ENCODE data around the gene CARS2.

CARS2 gene

DNA sequence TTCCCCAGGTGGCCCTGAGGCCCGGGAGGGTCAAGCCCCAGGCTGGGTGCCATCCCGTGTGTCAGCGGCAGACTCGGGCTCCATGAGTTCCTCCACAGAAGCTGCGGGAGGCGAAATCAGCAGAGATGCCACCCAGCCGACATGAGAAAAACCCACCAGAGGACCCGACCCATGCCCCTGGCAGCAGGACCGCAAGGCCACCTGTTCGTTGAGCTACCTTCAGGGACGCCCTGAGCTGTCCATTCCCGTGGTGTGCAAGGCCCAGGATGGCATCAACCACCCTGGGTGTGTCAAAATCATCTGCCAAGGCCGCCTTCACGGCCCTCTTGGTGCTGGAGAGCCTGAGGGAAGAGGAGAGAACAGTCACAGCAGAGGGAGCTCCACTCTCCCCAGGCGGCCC lies 60.2 kb downstream of the CARS2 start:
- H3K27me3 ChIP-seq (ENCODE audit: insufficient read depth, low read length, poor library complexity): no peaks in the 10 kb centered on the region
- no peak overlapping the region for H3K27ac ChIP-seq (ENCODE audit: low read length)
- peaks cover 25% of the 10 kb centered on the region for H4K20me1 ChIP-seq (ENCODE audit: insufficient read depth, low read length)
- no peak for DNase-seq
- no peak for ATAC-seq (ENCODE audit: insufficient read depth, low read depth)
- H3K9ac ChIP-seq (ENCODE audit: low read depth, low read length): no peak overlapping the region
- no peak overlapping the region for H2AFZ ChIP-seq (ENCODE audit: low read depth, low read length)
- no peak overlapping the region for H3K4me2 ChIP-seq (ENCODE audit: insufficient read depth, low read length)
- H3K4me3 ChIP-seq (ENCODE audit: low read depth in 1 of 2, low read length in 2 of 2): no peak overlapping the region
- peaks cover 81% of the 10 kb centered on the region for H3K36me3 ChIP-seq (ENCODE audit: insufficient read depth, low read length)
- no peaks in the 10 kb centered on the region for H3K79me2 ChIP-seq (ENCODE audit: insufficient read depth, low read length)
- H3K4me1 ChIP-seq (ENCODE audit: insufficient read depth, low read length): no peaks in the 10 kb centered on the region
- TF ChIP-seq, protein P1, sequence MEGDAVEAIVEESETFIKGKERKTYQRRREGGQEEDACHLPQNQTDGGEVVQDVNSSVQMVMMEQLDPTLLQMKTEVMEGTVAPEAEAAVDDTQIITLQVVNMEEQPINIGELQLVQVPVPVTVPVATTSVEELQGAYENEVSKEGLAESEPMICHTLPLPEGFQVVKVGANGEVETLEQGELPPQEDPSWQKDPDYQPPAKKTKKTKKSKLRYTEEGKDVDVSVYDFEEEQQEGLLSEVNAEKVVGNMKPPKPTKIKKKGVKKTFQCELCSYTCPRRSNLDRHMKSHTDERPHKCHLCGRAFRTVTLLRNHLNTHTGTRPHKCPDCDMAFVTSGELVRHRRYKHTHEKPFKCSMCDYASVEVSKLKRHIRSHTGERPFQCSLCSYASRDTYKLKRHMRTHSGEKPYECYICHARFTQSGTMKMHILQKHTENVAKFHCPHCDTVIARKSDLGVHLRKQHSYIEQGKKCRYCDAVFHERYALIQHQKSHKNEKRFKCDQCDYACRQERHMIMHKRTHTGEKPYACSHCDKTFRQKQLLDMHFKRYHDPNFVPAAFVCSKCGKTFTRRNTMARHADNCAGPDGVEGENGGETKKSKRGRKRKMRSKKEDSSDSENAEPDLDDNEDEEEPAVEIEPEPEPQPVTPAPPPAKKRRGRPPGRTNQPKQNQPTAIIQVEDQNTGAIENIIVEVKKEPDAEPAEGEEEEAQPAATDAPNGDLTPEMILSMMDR (IDR thresholded peaks at IDR 0.05; ENCODE audit: borderline replicate concordance, extremely low read depth, low read length, poor library complexity, severe bottlenecking): no peak
- no peak for TF ChIP-seq EZH2 (IDR thresholded peaks at IDR 0.05; ENCODE audit: borderline replicate concordance, low read depth, low read length, severe bottlenecking)
- H3K9me3 ChIP-seq (ENCODE audit: insufficient read depth, low read length, severe bottlenecking): no peaks in the 10 kb centered on the region

DNA sequence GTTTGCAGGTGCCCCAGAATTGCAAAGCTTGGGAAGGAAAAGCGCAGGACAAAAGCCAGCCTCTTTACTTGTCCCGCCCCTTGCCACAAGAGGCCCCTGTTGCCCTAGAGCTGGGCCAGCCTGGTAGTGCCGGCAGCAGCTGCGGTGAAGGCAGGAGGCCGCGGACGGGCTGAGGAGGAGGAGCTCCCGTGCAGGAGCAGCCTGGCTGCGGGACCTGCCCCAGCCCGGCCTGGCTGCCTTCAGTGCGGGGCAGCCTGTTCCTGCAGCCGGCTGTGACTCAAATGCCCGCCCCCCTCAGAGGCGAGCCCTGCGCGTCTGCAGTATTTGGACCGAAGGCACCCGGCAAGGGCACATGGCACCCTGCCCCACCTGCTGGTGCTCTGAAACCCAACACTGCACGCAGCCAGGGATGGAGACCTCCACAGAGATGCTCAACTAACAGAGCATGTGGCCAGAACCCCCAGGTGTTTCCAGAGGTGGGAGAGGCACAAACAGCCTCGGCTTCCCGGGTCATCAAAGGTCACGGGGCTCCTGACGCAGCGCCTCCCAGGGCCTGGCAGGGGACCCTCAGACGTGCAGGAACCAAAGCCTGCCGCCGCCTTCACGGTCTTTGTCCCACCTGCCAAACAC lies 60.9 kb downstream of the CARS2 start:
- Histone ChIP-seq H4K20me1 (ENCODE audit: insufficient read depth, low read length) (peaks cover 28% of the 10 kb centered on the region), H2AFZ (ENCODE audit: low read depth, low read length) (no peak overlapping the region), H3K27ac (ENCODE audit: low read length) (no peak overlapping the region), H3K79me2 (ENCODE audit: insufficient read depth, low read length) (no peaks in the 10 kb centered on the region), H3K27me3 (ENCODE audit: insufficient read depth, low read length, poor library complexity) (no peaks in the 10 kb centered on the region), H3K9me3 (ENCODE audit: insufficient read depth, low read length, severe bottlenecking) (no peaks in the 10 kb centered on the region), H3K4me2 (ENCODE audit: insufficient read depth, low read length) (no peak overlapping the region), H3K4me1 (ENCODE audit: insufficient read depth, low read length) (no peaks in the 10 kb centered on the region), H3K36me3 (ENCODE audit: insufficient read depth, low read length) (peaks cover 81% of the 10 kb centered on the region), H3K4me3 (ENCODE audit: low read depth in 1 of 2, low read length in 2 of 2) (no peak overlapping the region), H3K9ac (ENCODE audit: low read depth, low read length) (no peak overlapping the region)
- peak; percentile 49 for ATAC-seq (ENCODE audit: insufficient read depth, low read depth)
- no peak for TF ChIP-seq EZH2 (IDR thresholded peaks at IDR 0.05; ENCODE audit: borderline replicate concordance, low read depth, low read length, severe bottlenecking)
- TF ChIP-seq, protein P1 (IDR thresholded peaks at IDR 0.05; ENCODE audit: borderline replicate concordance, extremely low read depth, low read length, poor library complexity, severe bottlenecking): peak; percentile 22
- DNase-seq: peak; percentile 39

DNA sequence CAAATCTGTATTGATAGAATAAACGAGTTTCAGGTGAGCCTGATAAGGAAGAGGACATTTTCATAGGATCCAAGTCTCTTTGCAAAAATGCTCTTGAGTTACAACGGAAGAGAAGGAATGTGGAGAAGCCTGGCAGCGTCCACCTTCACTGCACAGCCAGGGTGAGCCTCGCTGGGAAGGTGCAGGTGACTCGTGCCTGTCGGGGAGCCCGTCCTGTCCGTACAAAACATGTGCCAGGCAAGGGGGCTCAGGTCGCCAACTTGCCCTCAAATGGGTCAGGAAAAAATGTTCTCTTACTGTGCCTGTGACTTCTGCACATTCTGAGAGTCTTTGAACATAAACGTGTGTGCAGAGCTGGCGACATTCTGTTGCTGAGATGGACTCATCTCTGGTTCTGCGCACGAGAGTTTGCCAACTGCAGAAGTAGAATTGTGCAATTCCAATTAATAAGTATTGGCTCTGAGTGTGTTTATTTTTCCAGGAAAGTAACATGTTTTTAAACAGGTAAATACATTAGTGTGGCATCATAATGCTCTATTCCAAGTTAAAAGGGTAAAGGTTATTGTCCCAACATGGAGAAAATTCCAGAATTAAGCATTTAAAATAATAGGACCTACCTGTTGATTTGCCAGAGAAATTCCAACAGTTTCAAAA lies 62.0 kb downstream of the CARS2 start:
- H3K79me2 ChIP-seq (ENCODE audit: insufficient read depth, low read length): no peaks in the 10 kb centered on the region
- peaks cover 32% of the 10 kb centered on the region for H4K20me1 ChIP-seq (ENCODE audit: insufficient read depth, low read length)
- ATAC-seq (ENCODE audit: insufficient read depth, low read depth): no peak
- no peak overlapping the region for H3K4me3 ChIP-seq (ENCODE audit: low read depth in 1 of 2, low read length in 2 of 2)
- no peak overlapping the region for H3K4me2 ChIP-seq (ENCODE audit: insufficient read depth, low read length)
- no peaks in the 10 kb centered on the region for H3K4me1 ChIP-seq (ENCODE audit: insufficient read depth, low read length)
- H3K9ac ChIP-seq (ENCODE audit: low read depth, low read length): no peak overlapping the region
- peaks cover 82% of the 10 kb centered on the region for H3K36me3 ChIP-seq (ENCODE audit: insufficient read depth, low read length)
- H3K27ac ChIP-seq (ENCODE audit: low read length): no peak overlapping the region
- no peaks in the 10 kb centered on the region for H3K27me3 ChIP-seq (ENCODE audit: insufficient read depth, low read length, poor library complexity)
- no peaks in the 10 kb centered on the region for H3K9me3 ChIP-seq (ENCODE audit: insufficient read depth, low read length, severe bottlenecking)
- TF ChIP-seq EZH2 (IDR thresholded peaks at IDR 0.05; ENCODE audit: borderline replicate concordance, low read depth, low read length, severe bottlenecking): no peak
- TF ChIP-seq, protein P1 (IDR thresholded peaks at IDR 0.05; ENCODE audit: borderline replicate concordance, extremely low read depth, low read length, poor library complexity, severe bottlenecking): no peak
- no peak for DNase-seq
- no peak overlapping the region for H2AFZ ChIP-seq (ENCODE audit: low read depth, low read length)

Measured in DND-41 (cell line).